ENCODE measurements around the gene QRFP. TPM values are rescaled to one million over a fixed set of nuclear protein-coding genes. Genes with fewer than 3 reads are reported as not detected.

QRFP gene
- total RNA-seq, 4 donors from 2014 or later = not detected

GRCh38 chr9:130919559-130920145 is 23.0 kb upstream of the QRFP start:
- peaks cover 0 to 48% (median 0%) of the 10 kb centered on the region in 4 donors for H3K27me3 ChIP-seq
- no peak for TF ChIP-seq CTCF (IDR thresholded peaks at IDR 0.05)
- no peak for TF ChIP-seq POLR2AphosphoS5 (IDR thresholded peaks at IDR 0.05)
- TF ChIP-seq EP300 (IDR thresholded peaks at IDR 0.05) = no peak
- TF ChIP-seq POLR2A (IDR thresholded peaks at IDR 0.05; ENCODE audit: low read depth) = no peak
- 89% methylated on average over 5 of the region's 14 CpGs for WGBS

GRCh38 chr9:130918826-130919558 is 22.4 kb upstream of the QRFP start:
- 92% methylated on average over 5 of the region's 33 CpGs for WGBS
- Histone ChIP-seq H3K27ac (replicated peaks in 1 of 4) (no peak overlapping the region), H3K36me3 (no peaks in the 10 kb centered on the region), H3K4me1 (peaks cover 0 to 5% (median 1%) of the 10 kb centered on the region in 4 donors), H3K9me3 (no peaks in the 10 kb centered on the region), H3K4me3 (no peak overlapping the region), H3K27me3 (peaks cover 0 to 45% (median 0%) of the 10 kb centered on the region in 4 donors)
- no peak for DNase-seq (ENCODE audit: extremely low spot score)
- TF ChIP-seq CTCF (IDR thresholded peaks at IDR 0.05) (no peak), EP300 (IDR thresholded peaks at IDR 0.05) (no peak), POLR2AphosphoS5 (IDR thresholded peaks at IDR 0.05) (no peak), POLR2A (IDR thresholded peaks at IDR 0.05; ENCODE audit: low read depth) (no peak)
- intact Hi-C loops (cut with DNase I) = no loop called here

More at GRCh38 chr9:130919559-130920145, 23.0 kb upstream of the QRFP start:
- no peak for DNase-seq (ENCODE audit: extremely low spot score)
- Histone ChIP-seq H3K4me1 (peaks cover 0 to 5% (median 1%) of the 10 kb centered on the region in 4 donors), H3K4me3 (no peak overlapping the region), H3K27ac (replicated peaks in 1 of 4) (no peak overlapping the region), H3K9me3 (no peaks in the 10 kb centered on the region), H3K36me3 (no peaks in the 10 kb centered on the region)
- intact Hi-C loops (cut with DNase I) = no loop called here

GRCh38 chr9:130918101-130918825 is 21.7 kb upstream of the QRFP start:
- H3K27me3 ChIP-seq = peaks cover 0 to 40% (median 0%) of the 10 kb centered on the region in 4 donors
- no peaks in the 10 kb centered on the region for H3K9me3 ChIP-seq
- H3K4me3 ChIP-seq = no peak overlapping the region
- intact Hi-C loops (cut with DNase I) = no loop called here
- H3K27ac ChIP-seq (replicated peaks in 1 of 4) = no peak overlapping the region
- no peaks in the 10 kb centered on the region for H3K36me3 ChIP-seq
- 82% methylated on average over 9 of the region's 9 CpGs for WGBS
- TF ChIP-seq POLR2AphosphoS5 (IDR thresholded peaks at IDR 0.05) (no peak), CTCF (IDR thresholded peaks at IDR 0.05) (no peak), EP300 (IDR thresholded peaks at IDR 0.05) (no peak), POLR2A (IDR thresholded peaks at IDR 0.05; ENCODE audit: low read depth) (no peak)
- peaks cover 0 to 8% (median 5%) of the 10 kb centered on the region in 4 donors for H3K4me1 ChIP-seq
- no peak for DNase-seq (ENCODE audit: extremely low spot score)

DNA sequence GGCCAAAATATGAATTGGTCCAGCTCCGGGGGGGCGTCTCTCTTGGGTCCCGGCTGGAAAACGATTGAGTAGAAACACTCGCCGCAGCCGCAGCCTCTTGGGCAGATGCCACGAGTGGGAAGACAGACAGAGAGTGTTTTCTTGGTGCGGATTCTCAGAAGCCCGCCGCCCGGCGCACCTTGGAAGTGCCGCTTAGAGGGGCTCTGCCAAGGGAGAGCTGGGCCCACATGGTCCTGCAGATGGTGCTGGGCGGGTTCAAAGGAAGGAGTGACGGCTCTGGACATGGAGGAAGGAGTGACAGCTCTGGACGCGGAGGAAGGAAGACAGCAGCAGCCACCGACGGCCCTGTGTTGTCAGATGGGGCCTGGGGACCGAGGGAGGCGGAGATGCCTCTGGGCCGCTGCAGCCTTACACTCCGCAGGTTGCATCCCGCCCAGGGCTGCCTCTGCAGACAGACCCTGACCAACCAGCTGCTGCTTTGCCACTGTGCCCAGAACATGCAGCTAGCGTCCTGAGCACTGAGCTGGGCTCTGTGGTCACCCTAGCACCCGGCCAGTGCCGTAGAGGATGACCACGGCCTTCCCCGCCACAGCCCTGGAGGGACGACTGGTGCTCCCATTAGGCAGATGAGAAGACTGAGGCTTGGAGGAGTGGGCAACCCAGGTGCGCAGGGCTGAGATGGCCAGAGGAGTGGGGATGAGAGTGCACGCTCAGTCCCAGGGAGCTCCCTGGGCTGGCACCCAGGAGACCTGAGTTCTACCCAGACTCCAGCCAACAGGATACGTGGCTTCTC is 20.8 kb upstream of the QRFP start:
- no peaks in the 10 kb centered on the region for H3K9me3 ChIP-seq
- TF ChIP-seq CTCF (IDR thresholded peaks at IDR 0.05) = no peak
- no peak for TF ChIP-seq POLR2AphosphoS5 (IDR thresholded peaks at IDR 0.05)
- no peak for TF ChIP-seq POLR2A (IDR thresholded peaks at IDR 0.05; ENCODE audit: low read depth)
- no peak for TF ChIP-seq EP300 (IDR thresholded peaks at IDR 0.05)
- intact Hi-C loops (cut with DNase I) = no loop called here
- H3K36me3 ChIP-seq = no peaks in the 10 kb centered on the region
- peaks cover 0 to 32% (median 0%) of the 10 kb centered on the region in 4 donors for H3K27me3 ChIP-seq
- WGBS = 82% methylated on average over 24 of the region's 34 CpGs
- peaks cover 0 to 17% (median 11%) of the 10 kb centered on the region in 4 donors for H3K4me1 ChIP-seq
- H3K27ac ChIP-seq (replicated peaks in 1 of 4) = no peak overlapping the region
- no peak for DNase-seq (ENCODE audit: extremely low spot score)
- H3K4me3 ChIP-seq = no peak overlapping the region

All from esophagus muscularis mucosa (tissue), 4 donors.